ENCODE data around the gene LRBA.

The LRBA gene

GRCh38 chr4:150355418-150355817 lies 659.7 kb downstream of the LRBA start:
- H3K27ac ChIP-seq (ENCODE audit: low read depth, low read length): no peak overlapping the region

DNA sequence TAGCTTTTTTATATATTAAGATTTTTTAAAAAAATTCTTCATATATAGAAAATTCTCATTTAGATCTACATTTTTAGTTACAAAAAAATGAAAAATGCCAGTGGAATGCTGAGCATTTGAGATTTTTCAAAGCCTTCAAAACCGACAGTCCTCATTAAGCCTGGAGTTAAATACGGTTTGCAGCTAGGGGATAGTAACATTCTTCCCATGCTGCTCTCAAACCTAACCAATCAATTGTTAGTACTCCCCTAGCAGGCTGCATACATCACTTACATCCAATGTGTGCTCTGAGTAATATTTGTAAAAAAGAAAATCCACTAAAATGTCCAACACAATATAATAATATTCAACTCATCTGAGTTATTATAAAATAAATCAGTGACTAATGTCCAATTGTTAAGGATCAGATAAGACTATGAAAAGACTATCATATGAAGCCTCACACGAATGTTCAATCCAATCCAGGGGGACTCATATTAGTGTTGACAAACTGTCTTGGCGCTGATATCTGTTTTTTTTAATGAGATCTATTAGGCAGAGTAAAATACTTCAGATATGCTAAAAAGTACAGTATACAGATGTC lies 660.8 kb downstream of the LRBA start:
- Histone ChIP-seq H3K27ac (ENCODE audit: low read depth, low read length) (no peak overlapping the region), H3K4me1 (ENCODE audit: control insufficient read depth in 1 of 2, insufficient read depth in 2 of 2, low read length in 2 of 2) (peaks cover 6 to 7% of the 10 kb centered on the region in 2 donors), H3K9me3 (ENCODE audit: control insufficient read depth in 1 of 2, low read length in 2 of 2) (no peaks in the 10 kb centered on the region), H3K36me3 (ENCODE audit: control insufficient read depth in 1 of 2, insufficient read depth in 2 of 2, low read length in 2 of 2) (no peaks in the 10 kb centered on the region), H3K4me3 (ENCODE audit: low read depth in 1 of 2, low read length in 2 of 2) (no peak overlapping the region), H3K9ac (ENCODE audit: low read depth in 1 of 2, low read length in 2 of 2) (no peak overlapping the region), H3K27me3 (ENCODE audit: control insufficient read depth in 1 of 2, insufficient read depth in 2 of 2, low read length in 2 of 2) (no peaks in the 10 kb centered on the region)

More at GRCh38 chr4:150355418-150355817, 659.7 kb downstream of the LRBA start:
- Histone ChIP-seq H3K36me3 (ENCODE audit: control insufficient read depth in 1 of 2, insufficient read depth in 2 of 2, low read length in 2 of 2) (no peaks in the 10 kb centered on the region), H3K4me3 (ENCODE audit: low read depth in 1 of 2, low read length in 2 of 2) (no peak overlapping the region), H3K9me3 (ENCODE audit: control insufficient read depth in 1 of 2, low read length in 2 of 2) (no peaks in the 10 kb centered on the region), H3K9ac (ENCODE audit: low read depth in 1 of 2, low read length in 2 of 2) (no peak overlapping the region), H3K4me1 (ENCODE audit: control insufficient read depth in 1 of 2, insufficient read depth in 2 of 2, low read length in 2 of 2) (peaks cover 6 to 7% of the 10 kb centered on the region in 2 donors), H3K27me3 (ENCODE audit: control insufficient read depth in 1 of 2, insufficient read depth in 2 of 2, low read length in 2 of 2) (no peaks in the 10 kb centered on the region)

DNA sequence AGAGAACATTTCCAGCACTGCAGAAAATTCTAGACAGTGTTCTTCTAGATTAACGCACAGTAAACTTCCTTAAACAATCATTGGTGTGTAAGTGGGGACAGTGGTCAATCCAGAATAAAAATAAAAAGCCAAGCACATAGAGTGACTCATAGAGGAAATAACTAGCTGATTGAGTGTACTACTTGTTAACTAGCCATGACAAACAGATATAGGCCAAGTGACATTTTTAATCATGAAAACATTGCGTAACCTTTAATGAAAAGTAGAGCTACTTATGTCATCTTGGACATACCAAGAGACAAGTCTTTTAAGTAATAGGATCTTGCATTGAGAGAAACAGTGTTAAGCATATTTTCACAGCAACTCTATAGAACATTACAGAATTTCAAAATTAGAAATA lies 667.0 kb downstream of the LRBA start:
- no peaks in the 10 kb centered on the region for H3K4me1 ChIP-seq (ENCODE audit: control insufficient read depth in 1 of 2, insufficient read depth in 2 of 2, low read length in 2 of 2)
- no peaks in the 10 kb centered on the region for H3K27me3 ChIP-seq (ENCODE audit: control insufficient read depth in 1 of 2, insufficient read depth in 2 of 2, low read length in 2 of 2)
- peaks cover 3 to 5% of the 10 kb centered on the region in 2 donors for H3K36me3 ChIP-seq (ENCODE audit: control insufficient read depth in 1 of 2, insufficient read depth in 2 of 2, low read length in 2 of 2)
- H3K9ac ChIP-seq (ENCODE audit: low read depth in 1 of 2, low read length in 2 of 2): no peak overlapping the region
- H3K27ac ChIP-seq (ENCODE audit: low read depth, low read length): no peak overlapping the region
- no peak overlapping the region for H3K4me3 ChIP-seq (ENCODE audit: low read depth in 1 of 2, low read length in 2 of 2)
- no peaks in the 10 kb centered on the region for H3K9me3 ChIP-seq (ENCODE audit: control insufficient read depth in 1 of 2, low read length in 2 of 2)

DNA sequence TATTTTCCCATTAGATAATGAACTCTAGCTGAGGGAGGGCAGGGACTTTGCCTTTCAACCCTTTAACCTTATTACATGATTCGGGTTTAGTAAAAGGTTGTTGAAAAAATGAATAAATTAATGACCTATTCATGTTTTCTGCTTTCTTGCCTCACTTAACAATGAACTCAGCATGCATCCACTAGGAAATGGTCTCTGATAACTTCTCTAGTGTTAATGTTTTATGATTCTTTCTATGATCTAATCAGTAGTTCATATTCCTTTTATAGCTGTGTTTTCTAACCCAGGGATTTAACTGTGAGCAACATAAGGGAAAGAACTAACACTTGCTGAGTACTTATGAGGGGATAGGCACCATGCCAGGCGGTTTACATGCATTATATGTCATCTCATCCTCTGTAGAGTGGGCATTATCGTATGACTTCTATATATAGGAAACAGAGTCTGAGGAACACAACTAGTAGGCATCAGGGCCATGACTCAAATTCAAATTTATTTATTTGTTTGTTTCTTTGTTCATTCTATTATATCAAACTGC lies 669.8 kb downstream of the LRBA start:
- Histone ChIP-seq H3K27ac (ENCODE audit: low read depth, low read length) (no peak overlapping the region), H3K9me3 (ENCODE audit: control insufficient read depth in 1 of 2, low read length in 2 of 2) (no peaks in the 10 kb centered on the region), H3K4me3 (ENCODE audit: low read depth in 1 of 2, low read length in 2 of 2) (no peak overlapping the region), H3K36me3 (ENCODE audit: control insufficient read depth in 1 of 2, insufficient read depth in 2 of 2, low read length in 2 of 2) (peaks cover 3 to 5% of the 10 kb centered on the region in 2 donors), H3K9ac (ENCODE audit: low read depth in 1 of 2, low read length in 2 of 2) (no peak overlapping the region), H3K27me3 (ENCODE audit: control insufficient read depth in 1 of 2, insufficient read depth in 2 of 2, low read length in 2 of 2) (no peaks in the 10 kb centered on the region), H3K4me1 (ENCODE audit: control insufficient read depth in 1 of 2, insufficient read depth in 2 of 2, low read length in 2 of 2) (no peaks in the 10 kb centered on the region)

DNA sequence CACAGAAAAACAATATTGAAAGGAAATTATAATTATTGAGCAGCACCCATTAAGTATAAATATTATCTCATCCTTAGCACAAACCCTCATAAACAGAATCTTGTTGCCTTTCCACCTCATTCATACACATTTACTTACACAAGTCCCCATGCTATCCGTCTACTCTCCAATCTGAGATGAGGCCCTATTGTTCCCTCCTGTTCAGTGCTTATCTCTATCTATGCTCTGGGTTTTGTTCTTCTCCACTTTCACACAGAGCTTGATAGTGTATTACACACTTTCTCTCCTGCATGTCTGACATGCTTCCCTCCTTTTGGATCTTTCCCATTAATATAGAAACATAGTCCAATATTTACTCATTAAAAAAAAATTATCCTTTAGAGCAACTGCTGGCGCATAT lies 671.3 kb downstream of the LRBA start:
- no peaks in the 10 kb centered on the region for H3K4me1 ChIP-seq (ENCODE audit: control insufficient read depth in 1 of 2, insufficient read depth in 2 of 2, low read length in 2 of 2)
- H3K27me3 ChIP-seq (ENCODE audit: control insufficient read depth in 1 of 2, insufficient read depth in 2 of 2, low read length in 2 of 2): no peaks in the 10 kb centered on the region
- no peak overlapping the region for H3K27ac ChIP-seq (ENCODE audit: low read depth, low read length)
- no peak overlapping the region for H3K9ac ChIP-seq (ENCODE audit: low read depth in 1 of 2, low read length in 2 of 2)
- H3K9me3 ChIP-seq (ENCODE audit: control insufficient read depth in 1 of 2, low read length in 2 of 2): no peaks in the 10 kb centered on the region
- H3K36me3 ChIP-seq (ENCODE audit: control insufficient read depth in 1 of 2, insufficient read depth in 2 of 2, low read length in 2 of 2): peaks cover 2 to 3% of the 10 kb centered on the region in 2 donors
- no peak overlapping the region for H3K4me3 ChIP-seq (ENCODE audit: low read depth in 1 of 2, low read length in 2 of 2)

GRCh38 chr4:150342945-150343344 lies 672.1 kb downstream of the LRBA start:
- Histone ChIP-seq H3K4me1 (ENCODE audit: control insufficient read depth in 1 of 2, insufficient read depth in 2 of 2, low read length in 2 of 2) (no peaks in the 10 kb centered on the region), H3K27me3 (ENCODE audit: control insufficient read depth in 1 of 2, insufficient read depth in 2 of 2, low read length in 2 of 2) (no peaks in the 10 kb centered on the region), H3K9ac (ENCODE audit: low read depth in 1 of 2, low read length in 2 of 2) (no peak overlapping the region), H3K9me3 (ENCODE audit: control insufficient read depth in 1 of 2, low read length in 2 of 2) (no peaks in the 10 kb centered on the region), H3K27ac (ENCODE audit: low read depth, low read length) (no peak overlapping the region), H3K4me3 (ENCODE audit: low read depth in 1 of 2, low read length in 2 of 2) (no peak overlapping the region), H3K36me3 (ENCODE audit: control insufficient read depth in 1 of 2, insufficient read depth in 2 of 2, low read length in 2 of 2) (peaks cover 0 to 3% of the 10 kb centered on the region in 2 donors)

- H3K36me3 ChIP-seq (ENCODE audit: control insufficient read depth in 1 of 2, insufficient read depth in 2 of 2, low read length in 2 of 2): no peaks in the 10 kb centered on the region
- no peak overlapping the region for H3K27ac ChIP-seq (ENCODE audit: low read depth, low read length)
- no peaks in the 10 kb centered on the region for H3K4me1 ChIP-seq (ENCODE audit: control insufficient read depth in 1 of 2, insufficient read depth in 2 of 2, low read length in 2 of 2)
- no peaks in the 10 kb centered on the region for H3K9me3 ChIP-seq (ENCODE audit: control insufficient read depth in 1 of 2, low read length in 2 of 2)
- H3K4me3 ChIP-seq (ENCODE audit: low read depth in 1 of 2, low read length in 2 of 2): no peak overlapping the region
- no peaks in the 10 kb centered on the region for H3K27me3 ChIP-seq (ENCODE audit: control insufficient read depth in 1 of 2, insufficient read depth in 2 of 2, low read length in 2 of 2)
- H3K9ac ChIP-seq (ENCODE audit: low read depth in 1 of 2, low read length in 2 of 2): no peak overlapping the region
These were observed 677.4 kb downstream of the LRBA start for GRCh38 chr4:150337734-150338133.

DNA sequence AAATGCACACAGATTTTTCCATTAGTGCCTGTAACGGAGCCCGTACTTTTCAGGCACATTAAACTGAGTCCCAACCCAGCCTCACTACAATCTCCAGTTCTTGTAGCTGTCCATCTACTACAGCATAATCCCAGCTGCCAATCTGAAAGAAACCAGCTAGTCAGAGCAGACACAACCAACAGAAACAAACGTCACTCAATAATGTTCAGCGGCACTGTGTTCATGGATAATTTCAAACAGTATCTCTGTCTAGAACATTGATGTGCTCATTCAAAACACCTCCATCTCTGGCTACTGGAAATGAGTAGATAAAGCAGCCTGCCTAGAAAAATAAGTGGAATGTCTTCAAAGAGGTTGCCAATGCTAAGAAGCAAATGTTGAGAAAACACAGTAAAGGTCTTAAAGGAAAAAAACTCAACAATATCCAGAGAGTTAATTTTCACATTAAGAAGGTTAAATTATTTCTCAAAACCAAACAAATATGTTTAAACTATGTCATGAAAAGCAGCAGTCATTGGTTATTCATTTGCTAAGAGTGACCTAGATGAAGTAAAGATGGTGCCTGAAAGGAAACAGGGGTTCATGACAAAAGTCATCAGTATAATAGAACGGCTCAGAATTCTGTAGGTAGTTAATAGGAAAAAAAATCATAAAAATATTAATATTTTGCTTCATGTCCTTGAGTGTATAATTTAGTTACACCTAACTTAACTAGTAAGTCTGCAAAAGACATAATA lies 678.2 kb downstream of the LRBA start:
- no peaks in the 10 kb centered on the region for H3K9me3 ChIP-seq (ENCODE audit: control insufficient read depth in 1 of 2, low read length in 2 of 2)
- H3K27ac ChIP-seq (ENCODE audit: low read depth, low read length): no peak overlapping the region
- H3K27me3 ChIP-seq (ENCODE audit: control insufficient read depth in 1 of 2, insufficient read depth in 2 of 2, low read length in 2 of 2): no peaks in the 10 kb centered on the region
- H3K36me3 ChIP-seq (ENCODE audit: control insufficient read depth in 1 of 2, insufficient read depth in 2 of 2, low read length in 2 of 2): no peaks in the 10 kb centered on the region
- no peak overlapping the region for H3K9ac ChIP-seq (ENCODE audit: low read depth in 1 of 2, low read length in 2 of 2)
- no peaks in the 10 kb centered on the region for H3K4me1 ChIP-seq (ENCODE audit: control insufficient read depth in 1 of 2, insufficient read depth in 2 of 2, low read length in 2 of 2)
- H3K4me3 ChIP-seq (ENCODE audit: low read depth in 1 of 2, low read length in 2 of 2): no peak overlapping the region

- H3K27me3 ChIP-seq (ENCODE audit: control insufficient read depth in 1 of 2, insufficient read depth in 2 of 2, low read length in 2 of 2): no peaks in the 10 kb centered on the region
- no peaks in the 10 kb centered on the region for H3K9me3 ChIP-seq (ENCODE audit: control insufficient read depth in 1 of 2, low read length in 2 of 2)
- H3K4me1 ChIP-seq (ENCODE audit: control insufficient read depth in 1 of 2, insufficient read depth in 2 of 2, low read length in 2 of 2): no peaks in the 10 kb centered on the region
- H3K9ac ChIP-seq (ENCODE audit: low read depth in 1 of 2, low read length in 2 of 2): no peak overlapping the region
- no peak overlapping the region for H3K4me3 ChIP-seq (ENCODE audit: low read depth in 1 of 2, low read length in 2 of 2)
- H3K36me3 ChIP-seq (ENCODE audit: control insufficient read depth in 1 of 2, insufficient read depth in 2 of 2, low read length in 2 of 2): no peaks in the 10 kb centered on the region
- no peak overlapping the region for H3K27ac ChIP-seq (ENCODE audit: low read depth, low read length)
These were observed 682.1 kb downstream of the LRBA start for GRCh38 chr4:150332961-150333360.

DNA sequence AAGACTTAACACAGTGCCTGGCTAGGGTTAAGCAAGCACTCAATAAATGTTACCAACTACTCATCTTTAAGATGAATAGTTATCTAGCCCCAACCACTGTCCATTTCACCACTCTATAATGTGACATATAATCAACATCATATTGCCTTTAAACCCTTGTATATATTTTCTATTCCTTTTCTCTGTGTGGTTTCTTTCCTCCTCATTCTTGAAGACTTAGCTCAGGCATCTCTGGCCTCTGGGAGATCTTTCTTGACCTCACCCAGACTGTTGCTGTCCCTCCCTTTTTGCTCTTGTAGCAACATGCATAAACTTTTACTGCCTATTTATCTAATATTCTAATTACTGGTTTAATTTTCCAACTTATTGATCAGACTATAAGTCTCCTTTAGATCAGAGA lies 683.0 kb downstream of the LRBA start:
- H3K27me3 ChIP-seq (ENCODE audit: control insufficient read depth in 1 of 2, insufficient read depth in 2 of 2, low read length in 2 of 2): no peaks in the 10 kb centered on the region
- H3K4me3 ChIP-seq (ENCODE audit: low read depth in 1 of 2, low read length in 2 of 2): no peak overlapping the region
- H3K4me1 ChIP-seq (ENCODE audit: control insufficient read depth in 1 of 2, insufficient read depth in 2 of 2, low read length in 2 of 2): no peaks in the 10 kb centered on the region
- no peak overlapping the region for H3K27ac ChIP-seq (ENCODE audit: low read depth, low read length)
- H3K9ac ChIP-seq (ENCODE audit: low read depth in 1 of 2, low read length in 2 of 2): no peak overlapping the region
- H3K9me3 ChIP-seq (ENCODE audit: control insufficient read depth in 1 of 2, low read length in 2 of 2): no peaks in the 10 kb centered on the region
- no peaks in the 10 kb centered on the region for H3K36me3 ChIP-seq (ENCODE audit: control insufficient read depth in 1 of 2, insufficient read depth in 2 of 2, low read length in 2 of 2)

Data from duodenal mucosa (tissue), 2 donors.